ENCODE measurements around the gene CORO2B. TPM values are rescaled to one million over a fixed set of nuclear protein-coding genes. Genes with fewer than 3 reads are reported as not detected.

CORO2B gene
- polyA plus RNA-seq, 3 donors, result 0.03 TPM; not detected in 2

GRCh38 chr15:68749365-68749764 lies 170.6 kb downstream of the CORO2B start:
- Mint-ChIP-seq H3K36me3 (no peaks in the 10 kb centered on the region), H3K27me3 (ENCODE audit: low read depth in 3 of 3) (peaks cover 0 to 3% (median 0%) of the 10 kb centered on the region in 3 donors), H3K9me3 (peaks cover 3 to 18% (median 11%) of the 10 kb centered on the region in 7 donors), H3K27ac (peak overlapping the region in 1 of 7 donors; percentile 7), H3K4me1 (peaks cover 4% of the 10 kb centered on the region), H3K4me3 (no peak overlapping the region)
- Histone ChIP-seq H3K79me2 (ENCODE audit: insufficient read depth, low read length) (no peaks in the 10 kb centered on the region), H3K27ac (ENCODE audit: low read depth in 1 of 2, low read length in 2 of 2) (no peak overlapping the region), H3K9ac (ENCODE audit: insufficient read depth, low read length, poor library complexity, severe bottlenecking) (no peak overlapping the region), H2AFZ (ENCODE audit: insufficient read depth, low read depth, low read length, poor library complexity, severe bottlenecking) (no peak overlapping the region), H3K36me3 (replicated peaks in 1 of 2; ENCODE audit: control insufficient read depth in 1 of 2, insufficient read depth in 2 of 2, low read length in 2 of 2) (no peaks in the 10 kb centered on the region), H3K4me1 (ENCODE audit: control insufficient read depth in 1 of 2, insufficient read depth in 2 of 2, low read length in 2 of 2) (peaks cover 0 to 3% of the 10 kb centered on the region in 2 donors), H3K9me3 (replicated peaks in 1 of 2; ENCODE audit: control insufficient read depth in 1 of 2, insufficient read depth in 1 of 2, low read length in 2 of 2) (peaks cover 4 to 14% of the 10 kb centered on the region in 2 donors), H3K4me3 (replicated peaks in 1 of 3; ENCODE audit: low read depth in 2 of 3, low read length in 3 of 3) (no peak overlapping the region), H3K4me2 (replicated peaks; ENCODE audit: extremely low read depth, low read length, poor library complexity, severe bottlenecking) (no peak overlapping the region), H3K27me3 (ENCODE audit: control insufficient read depth in 2 of 2, insufficient read depth in 2 of 2, low read length in 2 of 2) (no peaks in the 10 kb centered on the region), H4K20me1 (ENCODE audit: insufficient read depth, low read length) (no peaks in the 10 kb centered on the region)
- no peak for DNase-seq
- intact Hi-C loops (cut with micrococcal nuclease), result no loop called here
- no peak for TF ChIP-seq CTCF (IDR thresholded peaks at IDR 0.05)
- WGBS (ENCODE audit: insufficient coverage), result 74% methylated on average over 3 of the region's 7 CpGs

- 95% methylated on average over 2 of the region's 2 CpGs for WGBS (ENCODE audit: insufficient coverage)
- H3K79me2 ChIP-seq (ENCODE audit: insufficient read depth, low read length), result no peaks in the 10 kb centered on the region
- no peak overlapping the region for H3K4me2 ChIP-seq (replicated peaks; ENCODE audit: extremely low read depth, low read length, poor library complexity, severe bottlenecking)
- H3K4me3 Mint-ChIP-seq, result no peak overlapping the region
- no peak for TF ChIP-seq CTCF (IDR thresholded peaks at IDR 0.05)
- peaks cover 0 to 3% (median 0%) of the 10 kb centered on the region in 3 donors for H3K27me3 Mint-ChIP-seq (ENCODE audit: low read depth in 3 of 3)
- H2AFZ ChIP-seq (ENCODE audit: insufficient read depth, low read depth, low read length, poor library complexity, severe bottlenecking), result no peak overlapping the region
- no peaks in the 10 kb centered on the region for H3K36me3 Mint-ChIP-seq
- H3K4me1 ChIP-seq (ENCODE audit: control insufficient read depth in 1 of 2, insufficient read depth in 2 of 2, low read length in 2 of 2), result peaks cover 0 to 4% of the 10 kb centered on the region in 2 donors
- H3K27ac Mint-ChIP-seq, result no peak overlapping the region
- peaks cover 7% of the 10 kb centered on the region for H3K4me1 Mint-ChIP-seq
- H3K9me3 Mint-ChIP-seq, result peaks cover 3 to 18% (median 11%) of the 10 kb centered on the region in 7 donors
- no peak overlapping the region for H3K4me3 ChIP-seq (replicated peaks in 1 of 3; ENCODE audit: low read depth in 2 of 3, low read length in 3 of 3)
- H3K36me3 ChIP-seq (replicated peaks in 1 of 2; ENCODE audit: control insufficient read depth in 1 of 2, insufficient read depth in 2 of 2, low read length in 2 of 2), result no peaks in the 10 kb centered on the region
- no peaks in the 10 kb centered on the region for H4K20me1 ChIP-seq (ENCODE audit: insufficient read depth, low read length)
- H3K9ac ChIP-seq (ENCODE audit: insufficient read depth, low read length, poor library complexity, severe bottlenecking), result no peak overlapping the region
- H3K27ac ChIP-seq (ENCODE audit: low read depth in 1 of 2, low read length in 2 of 2), result no peak overlapping the region
- H3K9me3 ChIP-seq (replicated peaks in 1 of 2; ENCODE audit: control insufficient read depth in 1 of 2, insufficient read depth in 1 of 2, low read length in 2 of 2), result peaks cover 4 to 14% of the 10 kb centered on the region in 2 donors
- no peak for DNase-seq
- intact Hi-C loops (cut with micrococcal nuclease), result no loop called here
- no peaks in the 10 kb centered on the region for H3K27me3 ChIP-seq (ENCODE audit: control insufficient read depth in 2 of 2, insufficient read depth in 2 of 2, low read length in 2 of 2)
Observed at GRCh38 chr15:68749793-68750192, 171.0 kb downstream of the CORO2B start.

Measured in CD14-positive monocyte (primary cell).